SK-N-SH treated with all-trans-retinoic acid at 6 μM for 48 hours (cell line): Measurements from ENCODE around the gene CAPN11.

Experiments used
- ZFP3 ChIP-seq: fragments of 250-450 bp; sonication (Bioruptor Pico); IDR thresholded peaks from 2 replicates; pipeline ENCODE4 v1.5.0; 2020; ENCODE audit warnings: mild to moderate bottlenecking, moderate library complexity
- ZNF565 ChIP-seq: fragments of 450-650 bp; formaldehyde crosslinking; conservative IDR thresholded peaks from 2 replicates; pipeline ENCODE4 v1.5.0; 2020; ENCODE audit warnings: low read depth, mild to moderate bottlenecking, moderate library complexity

DNA sequence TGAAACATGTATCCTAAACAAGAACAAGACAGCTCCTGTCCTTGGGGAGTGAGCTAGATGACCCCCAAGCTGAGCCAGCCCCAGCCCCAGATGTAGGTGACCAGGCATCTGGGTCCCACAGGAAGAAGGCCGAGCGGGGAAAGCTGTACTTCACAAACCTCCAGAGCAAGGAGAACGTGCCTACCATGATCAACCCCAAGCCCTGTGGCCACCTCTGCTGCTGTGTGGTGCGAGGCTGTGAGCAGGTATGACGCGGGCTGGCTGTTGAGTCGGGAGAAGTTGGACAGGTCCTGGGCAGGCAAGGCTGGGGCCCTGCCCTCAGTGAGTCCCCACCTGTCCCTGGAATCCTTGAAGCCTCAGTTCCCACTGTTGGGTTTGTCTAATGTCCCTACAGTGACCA, 11.4 kb upstream of the CAPN11 start:
- TF ChIP-seq ZFP3 (CRISPR knock-in tag) (no peak), ZNF565 (CRISPR knock-in tag) (no peak)
